ENCODE data around the gene CEND1.

The CEND1 gene

DNA sequence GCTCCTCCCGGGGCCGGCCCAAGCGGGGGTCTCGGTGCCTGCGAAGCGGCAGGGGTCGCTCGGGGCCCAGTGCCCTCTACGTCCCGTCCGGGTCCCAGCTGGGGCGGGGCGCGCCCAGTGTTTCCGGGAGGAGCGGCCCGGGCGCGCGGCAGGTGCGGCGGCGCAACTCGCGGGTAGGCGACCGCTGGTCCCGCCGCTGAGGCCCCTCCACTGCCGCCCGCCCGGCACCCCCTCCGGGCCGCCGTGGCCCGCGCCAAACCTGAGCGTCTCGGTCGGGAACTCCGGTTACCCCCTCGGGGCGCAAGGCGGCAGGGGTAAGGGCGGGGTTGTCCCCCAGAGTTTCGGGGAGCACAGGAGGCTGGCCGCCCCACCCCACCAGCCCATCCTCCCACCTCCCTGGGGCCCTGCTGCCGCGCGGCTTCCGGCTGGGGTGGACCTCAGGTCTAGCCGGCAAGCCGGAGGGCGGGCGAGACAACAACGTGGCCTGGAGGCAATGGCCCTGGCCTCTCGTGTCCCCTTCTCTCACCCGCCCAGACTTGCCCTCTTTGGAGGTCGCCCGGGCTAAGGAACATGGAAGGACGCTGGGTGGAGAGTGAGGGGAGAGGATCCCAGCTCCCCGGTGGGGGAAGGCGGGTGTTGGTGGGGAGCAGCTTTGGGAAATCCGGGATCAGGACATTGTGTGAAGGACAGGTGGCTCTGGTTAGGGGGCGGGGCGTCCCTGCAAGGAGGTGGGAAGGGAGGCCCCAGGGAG is 37.4 kb upstream of the CEND1 start:
- DNase-seq, result no peak

DNA sequence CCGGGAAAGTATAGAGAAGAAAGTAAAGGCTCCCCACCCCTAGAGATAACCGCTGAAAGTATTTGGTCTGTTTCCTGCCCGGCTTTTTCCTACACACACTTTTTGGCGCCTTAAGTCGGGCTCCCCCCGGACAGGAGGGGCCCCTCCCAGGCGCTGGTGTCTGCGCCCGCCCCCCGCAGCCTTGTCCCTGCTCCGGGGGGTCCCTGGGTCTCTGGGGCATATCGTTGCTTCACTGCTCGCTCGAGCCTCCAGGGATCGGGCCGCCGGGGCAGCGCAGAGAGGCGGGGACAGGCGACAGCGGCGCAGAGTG is 36.9 kb upstream of the CEND1 start:
- no peak for DNase-seq

DNA sequence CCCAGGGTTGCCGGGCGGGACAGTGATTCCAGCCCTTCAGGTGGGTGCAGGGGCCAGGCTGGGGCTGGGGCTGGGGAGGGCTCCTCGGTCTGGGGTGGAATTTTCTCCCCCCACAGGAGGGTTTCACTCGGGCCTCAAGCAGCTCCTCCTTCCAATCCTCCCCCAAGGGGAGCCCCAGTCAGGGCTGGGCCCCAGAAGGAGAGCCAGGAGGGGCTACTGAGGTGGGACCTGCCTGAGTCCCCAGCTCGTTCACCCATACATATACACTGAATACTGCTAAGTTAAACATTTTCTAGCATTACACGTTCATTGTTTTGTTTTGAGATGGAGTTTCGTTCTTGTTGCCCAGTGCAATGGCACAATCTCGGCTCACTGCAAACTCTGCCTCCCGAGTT is 36.3 kb upstream of the CEND1 start:
- DNase-seq, result no peak

DNA sequence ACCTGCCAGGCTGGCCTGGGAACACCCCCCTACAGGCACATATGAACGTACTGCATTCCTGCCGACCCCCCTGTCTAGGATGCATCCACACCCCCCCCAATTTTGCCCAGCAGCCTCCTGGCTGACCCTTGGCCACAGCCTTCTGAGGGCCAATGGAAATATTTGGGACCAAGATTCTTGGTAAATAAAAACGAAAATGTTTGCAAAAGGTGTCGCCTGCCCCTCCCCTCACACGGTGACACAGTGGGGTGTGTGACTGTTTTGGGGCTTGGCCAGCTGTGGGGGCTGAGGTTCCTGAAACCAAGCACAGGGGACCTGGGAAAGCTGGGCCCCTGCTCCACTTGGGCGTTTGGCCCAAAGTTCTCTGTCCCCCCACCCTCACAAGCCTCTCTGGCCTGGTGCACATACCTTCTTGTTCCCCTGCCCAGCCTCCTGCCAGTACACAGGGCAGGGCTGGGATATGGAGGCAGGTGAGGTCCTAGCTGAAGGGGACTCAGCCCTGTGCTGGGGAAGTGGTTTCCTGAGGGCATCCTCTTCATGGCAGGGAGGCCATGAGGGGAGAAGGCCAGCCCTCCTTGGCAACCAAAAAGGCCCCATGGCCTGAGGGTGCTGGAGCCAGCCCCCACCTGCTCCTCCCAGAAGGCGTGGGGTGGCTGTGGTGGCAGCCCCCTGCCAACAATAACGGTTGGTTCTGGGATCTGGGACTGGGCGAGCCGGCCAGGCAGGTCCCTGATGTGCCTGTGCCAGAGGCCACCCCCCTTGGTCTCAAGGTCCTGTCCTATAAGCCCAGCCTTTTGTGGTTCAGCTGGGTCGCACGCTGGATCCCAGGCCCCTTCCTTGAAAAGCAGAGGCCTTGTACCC is 35.7 kb upstream of the CEND1 start:
- no peak for DNase-seq

DNA sequence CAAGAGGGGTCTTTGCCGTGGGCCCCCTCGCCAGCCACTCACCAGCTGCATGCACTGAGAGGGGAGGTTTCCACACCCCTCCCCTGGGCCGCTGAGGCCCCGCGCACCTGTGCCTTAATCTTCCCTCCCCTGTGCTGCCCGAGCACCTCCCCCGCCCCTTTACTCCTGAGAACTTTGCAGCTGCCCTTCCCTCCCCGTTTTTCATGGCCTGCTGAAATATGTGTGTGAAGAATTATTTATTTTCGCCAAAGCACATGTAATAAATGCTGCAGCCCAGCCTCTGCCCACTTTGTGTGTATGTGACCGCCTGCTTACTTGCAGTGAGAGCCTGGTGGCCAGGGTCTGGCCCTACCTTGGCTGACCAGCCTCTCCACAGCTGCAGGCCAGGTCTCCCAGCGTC is 35.1 kb upstream of the CEND1 start:
- no peak for DNase-seq

DNA sequence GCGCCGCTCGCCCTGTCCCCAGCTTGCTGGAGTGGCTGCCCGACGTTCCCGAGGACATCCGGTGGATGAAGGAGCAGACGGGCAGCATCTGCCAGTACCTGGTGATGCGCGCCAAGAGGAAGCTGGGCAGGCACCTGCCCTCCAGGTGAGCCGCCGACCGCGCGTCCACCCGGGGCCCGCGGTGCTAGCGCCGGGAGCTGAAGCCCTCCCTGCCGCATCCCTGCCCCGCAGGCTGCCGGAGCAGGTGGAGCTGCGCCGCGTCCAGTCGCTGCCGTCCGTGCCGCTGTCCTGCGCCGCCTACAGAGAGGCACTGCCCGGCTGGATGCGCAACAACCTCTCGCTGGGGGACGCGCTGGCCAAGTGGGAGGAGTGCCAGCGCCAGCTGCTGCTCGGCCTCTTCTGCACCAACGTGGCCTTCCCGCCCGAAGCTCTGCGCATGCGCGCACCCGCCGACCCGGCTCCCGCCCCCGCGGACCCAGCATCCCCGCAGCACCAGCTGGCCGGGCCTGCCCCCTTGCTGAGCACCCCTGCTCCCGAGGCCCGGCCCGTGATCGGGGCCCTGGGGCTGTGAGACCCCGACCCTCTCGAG is 34.5 kb upstream of the CEND1 start:
- DNase-seq, result no peak

DNA sequence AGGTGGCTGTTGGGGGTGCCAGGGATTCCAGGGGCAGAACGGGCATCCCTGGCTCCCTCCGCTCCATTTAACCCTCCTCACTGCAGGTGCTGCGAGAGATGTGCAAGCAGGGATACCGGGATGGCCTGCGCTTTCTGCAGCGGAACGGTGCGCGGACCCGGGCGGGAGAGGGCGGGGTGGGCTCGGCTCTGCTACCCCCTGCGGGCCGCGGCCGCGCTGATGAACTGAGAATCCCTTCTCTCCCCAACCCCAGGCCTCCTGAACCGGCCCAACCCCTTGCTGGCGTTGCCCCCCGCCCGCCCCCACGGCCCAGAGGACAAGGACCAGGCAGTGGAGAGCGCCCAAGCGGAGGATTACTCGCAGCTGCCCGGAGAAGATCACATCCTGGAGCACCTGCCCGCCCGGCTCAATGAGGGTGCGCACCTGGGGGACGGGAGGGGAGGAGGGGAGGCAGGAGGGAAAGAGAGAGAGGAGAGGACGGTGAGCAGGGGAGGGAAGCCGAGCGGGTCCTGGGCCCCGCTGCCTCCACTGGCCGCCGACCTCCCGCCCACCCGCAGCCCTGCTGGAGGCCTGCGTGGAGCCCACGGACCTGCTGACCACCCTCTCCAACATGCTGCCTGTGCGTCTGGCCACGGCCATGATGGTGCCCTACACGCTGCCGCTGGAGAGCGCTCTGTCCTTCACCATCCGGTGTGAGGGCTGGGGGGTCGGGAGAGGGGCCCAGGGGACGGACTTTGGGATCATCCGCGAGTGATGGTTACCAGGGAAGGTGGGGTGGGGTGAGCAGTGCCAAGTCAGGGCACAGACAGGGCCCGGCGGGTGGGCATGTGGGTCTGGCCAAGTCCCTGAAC is 33.8 kb upstream of the CEND1 start:
- no peak for DNase-seq

DNA sequence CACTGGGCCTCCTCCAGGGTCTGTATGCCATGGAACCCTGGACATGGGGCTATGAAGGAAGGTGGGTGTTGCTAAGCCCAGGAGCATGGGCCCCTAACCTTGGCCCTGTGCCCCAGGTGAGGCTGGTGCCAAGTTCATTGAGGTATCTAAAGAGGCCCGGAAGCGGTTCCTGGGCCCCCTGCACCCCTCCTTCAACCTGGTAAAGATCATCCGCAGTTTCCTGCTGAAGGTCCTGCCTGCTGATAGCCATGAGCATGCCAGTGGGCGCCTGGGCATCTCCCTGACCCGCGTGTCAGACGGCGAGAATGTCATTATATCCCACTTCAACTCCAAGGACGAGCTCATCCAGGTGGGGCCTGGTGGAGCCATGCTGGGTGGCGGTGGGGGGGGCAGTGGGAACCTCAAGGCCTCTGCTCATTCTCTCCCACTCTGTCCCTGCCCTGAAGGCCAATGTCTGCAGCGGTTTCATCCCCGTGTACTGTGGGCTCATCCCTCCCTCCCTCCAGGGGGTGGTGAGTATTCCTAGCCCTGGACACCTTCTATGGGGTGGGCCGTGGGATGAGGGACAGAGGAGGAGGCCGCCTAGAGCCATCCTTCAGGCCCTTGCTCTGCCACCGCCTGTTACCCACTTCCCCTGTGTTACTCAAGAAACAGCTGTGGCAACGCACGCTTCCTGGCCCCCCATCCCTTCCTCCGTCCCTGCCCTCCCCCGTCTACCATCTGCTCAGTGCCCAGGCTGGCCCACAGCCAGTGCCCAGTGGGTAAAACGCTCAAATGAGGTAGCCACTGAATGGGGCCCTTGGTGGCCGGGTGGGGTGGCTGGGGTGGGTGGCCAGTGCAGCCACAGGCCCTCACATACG is 31.9 kb upstream of the CEND1 start:
- no peak for DNase-seq

DNA sequence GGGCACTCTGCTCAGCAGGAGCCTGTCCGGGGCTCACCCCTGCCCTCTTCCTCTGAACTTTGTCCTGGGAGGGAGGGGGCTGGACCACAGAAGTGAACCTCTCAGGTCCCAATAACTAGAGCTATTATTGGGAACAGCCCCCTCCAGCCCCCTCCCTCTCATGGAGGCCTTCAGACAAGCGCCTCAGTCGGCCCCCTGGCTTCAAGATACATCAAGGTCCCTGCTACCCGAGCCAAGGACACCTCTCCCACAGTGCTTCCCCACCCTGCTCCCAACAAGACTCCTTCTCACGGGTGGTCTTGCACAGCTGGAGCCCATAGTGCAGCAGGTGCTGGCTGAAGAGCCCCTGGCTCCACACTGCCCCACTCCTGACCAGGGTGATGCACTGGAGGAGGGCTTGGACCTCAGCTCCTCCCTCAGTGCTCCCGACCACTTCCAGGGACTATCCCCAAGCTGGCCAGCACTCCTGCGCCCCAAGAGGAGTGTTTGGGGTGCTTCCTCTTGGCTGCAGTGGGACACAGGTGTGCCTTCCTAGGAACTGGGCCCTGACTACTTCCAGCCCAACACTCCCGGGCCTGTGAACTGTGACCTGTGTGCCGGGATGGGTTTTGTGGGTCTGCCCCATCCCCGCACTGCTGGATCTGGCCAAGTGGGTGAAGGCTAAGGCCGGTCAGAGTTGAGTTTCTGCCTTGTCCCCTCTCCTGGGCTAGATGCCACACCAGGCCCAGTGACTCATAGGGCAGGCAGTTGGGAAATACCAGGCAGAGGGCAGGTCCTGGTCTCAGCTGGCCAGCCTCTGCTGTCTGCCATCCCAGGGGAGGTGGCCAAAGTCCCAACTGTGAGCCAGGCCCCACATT is 31.0 kb upstream of the CEND1 start:
- no peak for DNase-seq

DNA sequence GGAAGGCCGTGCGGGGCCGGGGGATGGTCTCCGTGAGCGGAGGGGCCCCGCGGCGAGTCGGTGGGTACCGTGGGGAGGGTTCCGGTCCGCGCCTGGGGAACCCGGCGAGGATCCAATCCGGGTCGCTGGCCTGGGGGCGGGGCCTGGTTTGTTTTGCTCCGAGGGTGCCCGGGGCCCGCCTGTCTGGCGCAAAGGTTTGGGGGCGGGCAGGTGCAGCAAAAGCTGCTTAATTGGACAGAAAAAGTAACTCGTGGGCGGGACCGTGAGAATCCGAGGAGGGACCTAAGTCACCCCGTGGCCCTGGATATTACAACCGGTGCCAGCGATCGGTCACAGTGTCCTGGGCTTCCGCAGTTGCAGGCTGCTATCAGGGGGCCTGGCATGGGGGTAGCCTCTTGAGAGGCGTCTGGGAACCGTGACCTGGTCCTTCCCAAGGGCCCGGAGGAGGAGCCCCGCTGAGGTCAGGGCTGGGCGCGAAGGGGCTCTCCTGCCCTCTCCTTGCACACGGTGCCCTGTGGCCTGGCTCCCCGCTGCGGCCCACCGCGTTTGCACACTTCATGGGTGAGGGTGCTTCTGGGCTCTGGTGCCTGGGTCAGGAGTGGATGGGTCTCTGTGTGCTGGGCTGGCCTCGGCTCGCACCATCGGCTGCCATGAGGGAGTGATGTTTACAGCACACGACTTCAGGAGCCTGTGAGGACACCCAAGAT is 30.2 kb upstream of the CEND1 start:
- DNase-seq, result peak; percentile 93

DNA sequence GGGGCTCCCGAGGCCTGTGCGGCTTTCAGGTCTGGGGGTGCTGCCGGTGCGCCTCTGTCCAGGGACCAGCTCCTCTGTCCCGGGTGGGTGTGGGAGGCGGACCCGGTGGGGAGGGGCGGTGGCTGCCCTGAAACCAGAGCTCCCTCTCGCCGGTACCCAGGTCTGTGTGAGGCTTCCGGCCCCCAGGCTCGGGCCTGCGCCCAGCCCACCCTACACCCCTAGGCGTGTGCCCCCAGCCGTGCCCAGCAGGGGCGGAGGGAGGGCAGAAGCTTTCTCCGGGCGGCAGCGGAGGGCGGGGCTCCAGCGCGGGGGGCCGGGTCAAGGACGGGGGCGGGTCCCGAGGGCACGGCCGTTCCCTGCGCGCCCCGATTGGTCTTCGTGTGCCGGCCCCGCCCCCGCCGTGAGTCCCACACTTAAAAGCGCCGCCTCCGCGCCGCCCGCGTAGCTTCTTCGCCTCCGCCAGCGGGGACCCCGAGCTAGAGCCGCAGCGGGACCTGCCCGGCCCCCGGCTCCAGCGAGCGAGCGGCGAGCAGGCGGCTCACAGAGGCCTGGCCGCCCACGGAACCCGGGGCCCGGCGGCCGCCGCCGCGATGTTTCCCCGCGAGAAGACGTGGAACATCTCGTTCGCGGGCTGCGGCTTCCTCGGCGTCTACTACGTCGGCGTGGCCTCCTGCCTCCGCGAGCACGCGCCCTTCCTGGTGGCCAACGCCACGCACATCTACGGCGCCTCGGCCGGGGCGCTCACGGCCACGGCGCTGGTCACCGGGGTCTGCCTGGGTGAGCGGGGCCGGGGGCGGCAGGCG is 29.4 kb upstream of the CEND1 start:
- peak; percentile 87 for DNase-seq

DNA sequence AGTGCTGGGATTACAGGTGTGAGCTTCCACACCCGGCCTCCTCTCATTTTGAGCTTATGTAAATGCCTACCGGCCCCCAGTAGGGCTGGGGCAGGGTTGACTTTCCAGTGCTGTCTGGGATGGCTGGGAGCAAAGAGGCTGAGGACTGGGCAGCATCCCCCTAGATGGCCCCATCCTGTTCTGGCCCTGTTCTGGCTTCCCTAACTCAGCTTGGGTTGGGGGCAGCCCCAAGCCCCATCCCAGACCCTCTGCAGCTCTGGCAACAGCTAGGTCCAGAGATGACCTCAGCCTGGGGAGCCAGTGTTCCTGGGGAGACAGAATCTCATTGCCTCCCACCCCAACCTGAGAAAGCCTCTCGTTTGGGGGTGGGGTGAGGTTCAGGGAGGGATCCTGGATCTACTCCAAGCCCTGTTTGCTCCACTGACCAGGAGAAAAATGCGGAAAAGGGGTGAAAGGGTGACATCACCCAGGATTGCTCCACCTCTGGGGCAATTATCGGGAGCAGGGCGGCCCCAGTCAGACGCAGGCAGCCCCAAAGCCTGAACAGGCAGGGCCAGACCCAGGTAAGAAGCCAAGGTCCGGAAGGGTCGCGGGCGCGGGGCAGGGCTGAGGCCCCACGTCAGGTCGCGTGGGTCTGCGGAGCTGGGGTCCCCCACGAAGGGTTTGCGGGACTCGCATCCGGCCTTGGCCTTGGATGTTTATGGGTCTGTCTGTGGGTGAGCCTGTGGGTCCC is 28.7 kb upstream of the CEND1 start, which contains the start of gene PNPLA2:
Gene PNPLA2, plus strand, starts transcription at position 519 of the 733 bp plus-strand sequence. CDS start 805 bp downstream, outside the sequence.
- no peak for DNase-seq

DNA sequence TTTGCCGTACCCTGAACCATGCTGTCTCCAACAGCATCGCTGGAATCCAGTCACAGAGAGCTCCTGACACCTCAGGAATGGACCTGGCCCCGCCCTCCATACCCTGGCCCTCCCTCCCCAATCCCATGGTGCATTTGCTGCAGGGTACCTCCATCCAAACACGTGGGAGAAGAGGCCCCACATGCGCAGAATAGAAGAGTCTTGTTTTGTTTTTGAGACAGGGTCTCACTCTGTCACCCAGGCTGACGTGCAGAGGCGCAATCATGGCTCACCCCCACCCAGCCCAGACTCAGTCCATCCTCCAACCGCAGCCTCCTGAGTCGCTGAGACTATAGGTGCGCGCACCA is 26.5 kb upstream of the CEND1 start:
- no peak for DNase-seq

DNA sequence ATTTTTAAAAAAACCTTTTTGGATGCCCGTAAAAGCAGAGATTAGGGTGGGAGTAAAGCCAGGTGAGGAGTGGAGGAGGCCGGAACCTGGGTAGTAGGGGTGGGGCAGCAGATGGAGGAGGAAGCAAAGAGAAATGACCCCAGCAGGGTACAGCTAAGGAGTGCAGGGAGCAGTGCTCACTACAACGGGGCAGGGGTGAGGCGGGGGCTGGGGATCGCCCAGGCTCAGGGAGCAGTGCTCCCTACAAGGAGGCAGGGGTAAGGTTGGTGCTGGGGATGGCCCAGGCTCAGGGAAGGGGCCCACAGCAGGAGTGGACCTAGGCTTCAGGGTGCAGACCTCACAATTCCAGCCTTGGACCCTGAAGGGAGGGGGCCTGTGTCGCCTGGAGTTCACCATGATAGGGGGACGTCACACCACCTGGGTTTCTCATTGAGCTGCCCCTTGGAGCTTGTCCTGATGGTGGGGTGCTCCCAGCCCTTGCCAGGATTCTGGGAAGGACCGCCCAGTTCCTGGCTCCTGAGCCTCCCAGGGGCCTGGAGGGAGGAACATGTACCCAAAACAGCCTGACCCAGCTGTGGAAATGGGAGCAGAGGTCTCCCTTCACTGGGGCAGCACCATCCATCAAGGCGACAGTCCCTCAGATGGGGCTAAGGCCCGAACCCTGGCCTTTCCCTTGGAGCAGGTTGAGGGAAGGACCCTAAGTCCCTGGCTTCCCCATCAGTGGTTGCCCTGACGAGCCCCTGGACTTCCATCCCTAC is 26.0 kb upstream of the CEND1 start:
- DNase-seq, result no peak

DNA sequence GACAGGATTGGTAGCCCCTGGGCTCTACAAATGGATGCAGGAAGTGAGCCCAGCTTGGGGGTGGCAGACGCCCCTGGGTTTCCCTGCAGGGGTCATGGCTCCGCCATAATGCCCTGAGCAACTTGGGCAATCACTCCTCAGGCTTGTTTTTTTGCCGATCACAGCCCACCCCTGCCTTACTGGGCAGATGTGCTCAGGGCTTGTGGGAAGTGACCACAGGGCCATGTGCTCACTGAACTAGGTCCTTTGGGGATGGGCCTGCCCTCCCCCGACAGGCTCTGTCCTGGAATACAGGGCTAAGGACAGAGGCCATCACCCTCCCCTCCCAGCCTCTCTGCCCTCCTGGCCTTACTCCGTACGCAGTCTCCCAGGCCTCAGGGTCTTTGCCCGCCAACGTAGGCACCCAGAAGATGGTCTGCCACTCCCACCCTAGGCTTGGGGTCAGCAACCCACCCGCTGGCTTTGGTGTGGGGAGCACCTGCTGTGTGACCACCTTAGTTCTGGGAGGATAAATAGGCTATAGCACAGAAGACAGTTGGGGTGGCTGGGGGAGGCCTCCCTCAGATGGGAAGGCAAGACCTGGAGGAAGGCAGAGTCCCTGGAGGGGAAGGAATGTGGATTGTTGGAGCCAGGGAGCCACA is 23.7 kb upstream of the CEND1 start:
- DNase-seq, result no peak

DNA sequence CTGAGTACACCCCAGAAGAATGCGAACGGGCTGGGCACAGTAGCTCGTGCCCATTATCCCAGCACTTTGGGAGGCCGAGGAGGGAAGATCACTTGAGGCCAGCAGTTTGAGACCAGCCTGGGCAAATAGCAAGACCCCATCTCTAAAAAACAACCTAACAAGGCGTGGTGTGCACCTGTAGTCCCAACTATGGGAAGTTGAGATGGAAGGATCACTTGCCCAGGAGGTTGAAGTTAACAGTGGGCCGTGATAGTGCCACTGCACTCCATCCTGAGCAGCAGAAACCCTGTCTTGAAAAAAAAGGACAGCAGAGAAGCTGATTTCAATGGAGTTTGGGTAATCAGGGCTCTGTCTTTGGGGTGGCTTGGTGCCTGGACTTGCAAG is 23.2 kb upstream of the CEND1 start:
- DNase-seq, result no peak

DNA sequence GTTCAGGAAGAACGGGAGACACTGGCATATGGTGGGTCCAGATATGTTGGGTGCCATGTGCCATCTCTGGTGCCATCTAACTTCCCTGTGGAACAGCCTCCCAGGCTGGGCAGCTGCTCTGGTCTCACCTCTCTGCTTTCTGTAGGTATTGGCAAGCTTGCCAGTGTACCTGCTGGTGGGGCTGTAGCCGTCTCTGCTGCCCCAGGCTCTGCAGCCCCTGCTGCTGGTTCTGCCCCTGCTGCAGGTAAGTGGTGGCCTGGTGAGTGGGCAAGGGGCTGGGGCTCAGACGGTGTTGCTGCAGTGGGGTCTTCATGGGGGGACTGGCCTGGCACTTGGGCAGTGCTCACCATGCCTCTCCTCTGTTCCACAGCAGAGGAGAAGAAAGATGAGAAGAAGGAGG is 22.5 kb upstream of the CEND1 start:
- DNase-seq, result no peak

Data from stimulated activated naive CD4-positive, alpha-beta T cell treated with Interleukin-2 at 50 U/mL for 16 hours (primary cell).